ENCODE results near the gene KIF6.
"Not testable (repeated sequence)": the region's sequence is repeated elsewhere in the genome, so short reads cannot be mapped to it uniquely, and the experiment has no call there.

KIF6 gene

DNA sequence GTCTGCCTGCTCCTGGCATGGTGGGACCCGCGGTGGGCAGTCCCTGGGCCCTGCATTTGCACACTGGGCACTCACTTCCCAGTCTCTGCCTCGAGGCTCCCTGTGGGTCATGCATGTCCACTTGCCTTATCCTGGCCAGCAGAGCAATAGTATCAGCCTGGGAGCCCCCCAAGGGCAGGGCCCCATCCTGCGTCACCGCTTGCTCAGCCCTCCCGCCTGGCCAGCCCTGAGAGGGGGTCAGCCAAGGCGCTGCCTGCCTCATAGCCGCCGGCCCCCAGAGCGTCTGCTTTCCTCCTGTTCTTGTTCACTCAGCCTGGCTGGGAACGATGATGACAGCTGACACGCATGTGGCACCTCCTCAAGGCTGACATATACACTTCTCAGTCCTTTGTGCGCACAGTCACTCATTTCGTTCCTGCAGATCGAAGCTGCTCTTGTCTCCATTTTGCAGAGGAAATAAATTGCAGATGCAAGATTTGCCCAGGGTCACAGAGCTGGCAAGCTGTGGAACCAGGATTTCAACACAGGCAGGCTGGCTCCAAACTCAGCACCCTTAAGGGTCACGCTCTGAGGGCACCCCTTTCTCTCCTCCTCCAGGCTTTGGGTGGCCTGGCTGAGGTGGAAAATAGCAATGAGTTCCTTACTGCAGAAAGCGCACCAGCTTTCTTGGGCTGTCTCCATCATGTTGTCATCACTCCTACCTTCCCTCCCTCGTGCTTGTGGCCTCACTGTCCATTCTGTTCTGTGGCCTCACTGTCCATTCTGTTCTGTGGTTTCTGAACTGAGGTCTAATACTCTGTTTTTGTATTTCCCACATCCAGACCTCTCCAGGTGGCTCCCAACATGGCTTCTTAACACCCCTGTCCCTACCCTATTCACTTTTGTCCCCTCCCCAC, 428.2 kb downstream of the KIF6 start:
- no peak overlapping the region for H3K4me3 ChIP-seq
- H3K27me3 ChIP-seq = no peaks in the 10 kb centered on the region
- H3K4me2 ChIP-seq = no peak overlapping the region
- no peaks in the 10 kb centered on the region for H3K4me1 ChIP-seq
- no peak overlapping the region for H3K27ac ChIP-seq
- H3K9me3 ChIP-seq = no peaks in the 10 kb centered on the region
- H4K20me1 ChIP-seq = no peaks in the 10 kb centered on the region
- no peak for TF ChIP-seq Cebpa-rat (IDR thresholded peaks at IDR 0.05)
- no peaks in the 10 kb centered on the region for H3K36me3 ChIP-seq
- no peak overlapping the region for H3K9ac ChIP-seq

DNA sequence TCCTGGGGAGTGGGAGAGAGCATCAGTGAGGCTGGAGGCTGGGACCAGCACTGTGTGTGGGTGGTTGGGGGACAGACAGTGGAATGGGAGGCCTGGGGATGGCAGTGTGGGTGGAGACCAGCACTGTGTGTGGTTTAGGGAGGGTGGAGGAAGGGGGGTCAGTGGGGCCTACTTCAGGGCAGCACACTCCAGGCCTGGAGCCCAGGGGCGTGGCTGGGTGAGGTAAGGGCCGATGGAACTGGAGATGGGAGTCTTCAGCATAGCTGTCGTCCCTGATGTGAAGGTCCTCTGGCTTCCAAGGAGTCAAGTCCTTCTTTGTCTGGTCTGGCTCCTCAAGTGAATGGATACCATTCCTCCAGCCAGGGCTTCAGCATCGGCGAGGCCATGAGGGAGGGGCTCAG, 429.6 kb downstream of the KIF6 start:
- H3K4me2 ChIP-seq = no peak overlapping the region
- no peak overlapping the region for H3K27ac ChIP-seq
- H3K9ac ChIP-seq = no peak overlapping the region
- no peak overlapping the region for H3K4me3 ChIP-seq
- TF ChIP-seq Cebpa-rat (IDR thresholded peaks at IDR 0.05) = no peak
- H4K20me1 ChIP-seq = no peaks in the 10 kb centered on the region
- H3K4me1 ChIP-seq = no peaks in the 10 kb centered on the region
- H3K36me3 ChIP-seq = no peaks in the 10 kb centered on the region
- no peaks in the 10 kb centered on the region for H3K9me3 ChIP-seq
- H3K27me3 ChIP-seq = no peaks in the 10 kb centered on the region

DNA sequence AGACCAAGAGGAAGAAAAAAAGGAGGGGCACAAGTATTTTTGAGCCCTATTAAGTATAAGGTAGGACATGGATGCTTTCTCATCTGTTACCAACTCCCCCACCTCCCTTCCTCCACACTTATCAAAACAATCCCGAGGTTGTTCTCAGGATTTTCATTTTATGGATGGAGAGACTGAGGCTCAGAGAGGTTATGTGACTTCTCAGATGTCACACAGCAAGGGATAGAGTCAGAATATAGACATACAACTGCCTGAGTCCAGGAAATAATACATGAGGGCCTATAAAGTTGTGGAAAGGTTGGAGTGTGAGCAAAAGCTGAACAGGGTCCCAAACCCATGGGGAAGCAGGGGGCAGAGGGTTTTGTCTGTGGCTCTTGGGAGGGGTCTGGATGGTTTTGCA, 430.3 kb downstream of the KIF6 start:
- H3K4me2 ChIP-seq = no peak overlapping the region
- no peaks in the 10 kb centered on the region for H3K4me1 ChIP-seq
- H3K27ac ChIP-seq = no peak overlapping the region
- no peaks in the 10 kb centered on the region for H3K27me3 ChIP-seq
- H4K20me1 ChIP-seq = no peaks in the 10 kb centered on the region
- no peak overlapping the region for H3K4me3 ChIP-seq
- H3K9ac ChIP-seq = no peak overlapping the region
- H3K36me3 ChIP-seq = no peaks in the 10 kb centered on the region
- TF ChIP-seq Cebpa-rat (IDR thresholded peaks at IDR 0.05) = no peak
- no peaks in the 10 kb centered on the region for H3K9me3 ChIP-seq

- Histone ChIP-seq H3K4me1 (no peaks in the 10 kb centered on the region), H3K4me2 (no peak overlapping the region), H3K27me3 (no peaks in the 10 kb centered on the region), H4K20me1 (no peaks in the 10 kb centered on the region), H3K4me3 (no peak overlapping the region), H3K9ac (no peak overlapping the region), H3K27ac (no peak overlapping the region), H3K36me3 (no peaks in the 10 kb centered on the region), H3K9me3 (no peaks in the 10 kb centered on the region)
- TF ChIP-seq Cebpa-rat (IDR thresholded peaks at IDR 0.05) = no peak
Measured at GRCh38 chr6:39294133-39294532, 431.1 kb downstream of the KIF6 start.

GRCh38 chr6:39292637-39293036, 432.6 kb downstream of the KIF6 start:
- no peaks in the 10 kb centered on the region for H3K4me1 ChIP-seq
- no peaks in the 10 kb centered on the region for H3K27me3 ChIP-seq
- no peak overlapping the region for H3K4me2 ChIP-seq
- H4K20me1 ChIP-seq = no peaks in the 10 kb centered on the region
- no peaks in the 10 kb centered on the region for H3K9me3 ChIP-seq
- no peak overlapping the region for H3K4me3 ChIP-seq
- no peak overlapping the region for H3K27ac ChIP-seq
- no peaks in the 10 kb centered on the region for H3K36me3 ChIP-seq
- H3K9ac ChIP-seq = no peak overlapping the region
- no peak for TF ChIP-seq Cebpa-rat (IDR thresholded peaks at IDR 0.05)

GRCh38 chr6:39289490-39289889, 435.7 kb downstream of the KIF6 start:
- H3K27me3 ChIP-seq = no peaks in the 10 kb centered on the region
- no peak overlapping the region for H3K27ac ChIP-seq

DNA sequence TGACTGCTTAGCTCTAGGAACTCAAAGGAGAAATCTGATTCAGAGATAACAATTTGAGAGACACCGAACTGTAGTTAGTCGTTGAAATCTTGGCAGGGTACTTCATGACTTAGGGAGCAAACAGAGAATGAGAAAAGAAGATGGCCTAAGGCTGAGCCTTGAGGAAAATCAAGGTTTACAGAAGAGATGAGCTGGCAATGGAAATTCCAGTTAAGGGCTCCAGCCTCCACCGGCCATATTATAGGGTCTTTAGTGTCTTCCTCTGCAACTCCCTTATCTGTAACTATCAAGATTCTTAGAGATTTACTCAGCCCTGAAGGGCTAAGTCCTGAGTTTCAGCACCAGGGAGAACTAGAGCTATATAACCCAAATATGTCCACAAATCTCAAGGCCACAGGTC, 437.6 kb downstream of the KIF6 start:
- no peak overlapping the region for H3K27ac ChIP-seq
- no peaks in the 10 kb centered on the region for H3K27me3 ChIP-seq
- no peak for TF ChIP-seq Cebpa-rat (IDR thresholded peaks at IDR 0.05)
- H3K9me3 ChIP-seq = no peaks in the 10 kb centered on the region
- H3K36me3 ChIP-seq = no peaks in the 10 kb centered on the region
- H3K4me3 ChIP-seq = no peak overlapping the region
- no peak overlapping the region for H3K4me2 ChIP-seq
- no peaks in the 10 kb centered on the region for H3K4me1 ChIP-seq
- H3K9ac ChIP-seq = no peak overlapping the region
- no peaks in the 10 kb centered on the region for H4K20me1 ChIP-seq

More at GRCh38 chr6:39289490-39289889, 435.7 kb downstream of the KIF6 start:
- Histone ChIP-seq H3K9me3 (no peaks in the 10 kb centered on the region), H3K4me1 (no peaks in the 10 kb centered on the region), H4K20me1 (no peaks in the 10 kb centered on the region), H3K4me3 (no peak overlapping the region), H3K36me3 (no peaks in the 10 kb centered on the region), H3K9ac (no peak overlapping the region), H3K4me2 (no peak overlapping the region)
- no peak for TF ChIP-seq Cebpa-rat (IDR thresholded peaks at IDR 0.05)

DNA sequence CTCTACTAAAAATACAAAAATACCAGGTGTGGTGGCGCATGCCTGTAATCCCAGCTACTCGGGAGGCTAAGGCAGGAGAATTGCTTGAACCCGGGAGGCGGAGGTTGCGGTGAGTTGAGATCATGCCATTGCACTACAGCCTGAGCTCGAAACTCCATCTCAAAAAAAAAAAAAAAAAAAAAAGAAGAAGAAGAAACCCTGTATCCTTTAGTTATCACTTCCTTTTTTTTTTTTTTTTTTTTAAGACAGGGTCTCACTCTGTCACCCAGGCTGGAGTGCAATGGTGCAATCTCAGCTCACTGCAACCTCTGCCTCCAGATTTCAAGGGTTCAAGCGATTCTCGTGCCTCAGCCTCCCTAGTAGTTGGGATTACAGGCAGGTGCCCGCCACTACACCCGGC, 438.6 kb downstream of the KIF6 start:
- H3K4me3 ChIP-seq, H3K36me3 ChIP-seq, H3K9ac ChIP-seq, H3K9me3 ChIP-seq, H3K27me3 ChIP-seq, H3K4me2 ChIP-seq, H3K27ac ChIP-seq, H3K4me1 ChIP-seq, H4K20me1 ChIP-seq: not testable (repeated sequence)

DNA sequence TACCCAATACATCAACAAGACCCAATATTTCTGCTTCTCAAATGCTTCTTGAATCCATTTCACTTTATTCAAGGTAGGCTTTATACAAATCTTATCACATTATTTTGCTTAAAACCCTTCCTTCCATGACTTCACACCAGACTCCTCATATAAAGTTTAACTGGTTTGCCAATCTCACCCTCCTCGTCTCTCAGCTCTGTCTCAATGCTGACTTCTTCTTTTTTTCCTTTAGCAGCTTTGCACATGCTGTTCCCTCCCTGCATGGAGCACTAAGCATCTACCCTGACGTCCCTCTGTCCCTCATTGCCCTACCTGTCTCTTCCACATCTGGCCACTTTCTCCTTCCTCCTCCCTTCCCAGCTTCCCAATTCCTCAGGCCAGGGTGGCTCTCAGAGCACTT, 442.4 kb downstream of the KIF6 start:
- no peak overlapping the region for H3K4me3 ChIP-seq
- H3K9me3 ChIP-seq = no peaks in the 10 kb centered on the region
- H3K27ac ChIP-seq = no peak overlapping the region
- no peak overlapping the region for H3K9ac ChIP-seq
- TF ChIP-seq Cebpa-rat (IDR thresholded peaks at IDR 0.05) = no peak
- H4K20me1 ChIP-seq = no peaks in the 10 kb centered on the region
- H3K27me3 ChIP-seq = no peaks in the 10 kb centered on the region
- H3K4me1 ChIP-seq = peaks cover 16% of the 10 kb centered on the region
- H3K4me2 ChIP-seq = no peak overlapping the region
- H3K36me3 ChIP-seq = no peaks in the 10 kb centered on the region

- no peak overlapping the region for H3K4me3 ChIP-seq
- H3K27ac ChIP-seq = no peak overlapping the region
- H3K36me3 ChIP-seq = no peaks in the 10 kb centered on the region
- no peaks in the 10 kb centered on the region for H4K20me1 ChIP-seq
- no peak overlapping the region for H3K4me2 ChIP-seq
- peaks cover 16% of the 10 kb centered on the region for H3K4me1 ChIP-seq
- H3K9me3 ChIP-seq = no peaks in the 10 kb centered on the region
- no peaks in the 10 kb centered on the region for H3K27me3 ChIP-seq
- H3K9ac ChIP-seq = no peak overlapping the region
- no peak for TF ChIP-seq Cebpa-rat (IDR thresholded peaks at IDR 0.05)
Measured at GRCh38 chr6:39281312-39281980, 443.8 kb downstream of the KIF6 start.
